GM21737 (cell line): ENCODE data around the gene GDPD5.

Experiments used
- ATAC-seq: cut with Tn5 transposase; IDR thresholded peaks from one replicate; pipeline ENCODE4 v1.9.1; 2021; ENCODE audit warnings: mild to moderate bottlenecking, moderate library complexity; ENCODE audit not compliant: unreplicated experiment

The GDPD5 gene

GRCh38 chr11:75536786-75537641, 11.3 kb upstream of the GDPD5 start:
- ATAC-seq, result peak; percentile 58

DNA sequence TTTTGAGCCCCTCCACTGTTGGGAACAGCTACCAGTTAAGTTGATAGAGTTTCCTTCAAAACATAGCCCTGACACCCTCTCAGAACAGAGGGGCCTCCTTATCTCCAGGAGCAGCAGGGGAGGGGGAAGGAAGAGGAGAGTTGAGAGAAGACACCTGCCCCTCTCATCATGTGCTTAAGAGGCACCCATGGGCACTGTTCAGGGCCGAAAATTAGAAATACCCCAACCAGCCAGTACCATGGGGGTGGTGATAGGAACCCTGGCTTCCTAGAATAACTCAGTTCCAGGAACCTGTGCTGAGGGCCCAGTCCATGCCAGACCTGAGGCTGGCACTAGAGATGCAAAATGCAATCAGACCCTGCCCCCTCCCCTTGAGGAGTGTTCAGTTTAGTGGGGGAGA, 9.3 kb upstream of the GDPD5 start:
- ATAC-seq, result no peak

DNA sequence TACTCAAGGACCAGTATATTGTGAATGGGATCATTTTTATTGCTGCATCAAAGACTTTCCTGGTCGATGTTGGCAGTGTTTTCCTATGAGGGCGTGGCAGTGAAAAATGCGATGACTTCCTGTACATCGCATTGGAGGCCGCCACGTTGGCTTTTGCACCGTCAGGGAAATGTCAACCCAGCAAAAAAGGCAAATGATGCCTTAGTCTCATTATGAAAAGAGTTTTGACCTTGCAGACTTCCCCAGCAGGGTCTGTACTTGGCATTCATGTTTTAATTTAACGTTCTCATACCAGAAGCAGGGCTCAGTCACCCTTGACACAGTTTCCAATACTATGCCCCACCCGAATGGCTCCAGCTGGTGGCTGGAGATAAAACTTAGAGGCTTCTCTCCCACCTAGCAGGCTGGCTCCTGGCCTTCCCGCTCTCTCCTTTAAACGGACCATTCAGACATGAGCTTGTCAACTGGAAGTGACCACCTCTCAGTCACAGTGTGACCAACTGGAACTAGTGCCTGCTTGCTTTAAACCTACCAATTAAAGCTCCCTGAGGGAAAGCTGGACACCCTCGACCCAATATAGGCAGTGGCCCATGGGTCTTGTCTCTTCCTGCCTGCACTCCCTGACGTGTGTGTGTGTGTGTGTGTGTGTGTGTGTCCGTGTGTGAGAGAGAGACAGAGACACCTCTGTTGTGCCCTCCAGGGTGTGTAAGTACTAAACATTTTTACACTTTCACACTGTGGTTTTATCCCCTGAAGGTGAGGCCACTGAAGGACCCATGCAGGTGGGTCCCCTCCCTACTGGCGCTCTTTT, 8.7 kb upstream of the GDPD5 start:
- ATAC-seq, result no peak

- no peak for ATAC-seq
These were observed 8.1 kb upstream of the GDPD5 start for GRCh38 chr11:75533896-75534258.

- no peak for ATAC-seq
These were observed 6.7 kb upstream of the GDPD5 start for GRCh38 chr11:75532200-75533048.

DNA sequence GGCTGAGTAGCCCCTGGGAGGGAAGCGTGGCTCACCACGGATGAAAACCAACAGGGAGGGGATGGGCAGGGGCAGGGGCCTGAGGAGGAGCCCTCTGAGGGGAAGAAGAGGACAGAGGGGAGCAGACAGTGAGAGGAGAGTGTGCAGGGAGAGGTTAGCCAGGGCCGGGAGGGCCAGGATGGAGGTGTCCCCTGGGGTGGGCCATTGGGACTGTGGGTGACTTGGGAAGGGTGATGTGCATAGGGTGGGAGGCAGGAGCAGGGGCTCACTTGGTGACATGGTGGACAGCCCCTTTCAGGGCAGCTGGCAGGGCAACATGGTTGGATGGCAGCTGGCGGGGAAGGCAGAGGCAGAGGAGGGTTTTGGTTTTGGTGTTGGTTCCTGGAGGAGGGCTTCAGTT, 5.6 kb upstream of the GDPD5 start:
- ATAC-seq, result no peak

DNA sequence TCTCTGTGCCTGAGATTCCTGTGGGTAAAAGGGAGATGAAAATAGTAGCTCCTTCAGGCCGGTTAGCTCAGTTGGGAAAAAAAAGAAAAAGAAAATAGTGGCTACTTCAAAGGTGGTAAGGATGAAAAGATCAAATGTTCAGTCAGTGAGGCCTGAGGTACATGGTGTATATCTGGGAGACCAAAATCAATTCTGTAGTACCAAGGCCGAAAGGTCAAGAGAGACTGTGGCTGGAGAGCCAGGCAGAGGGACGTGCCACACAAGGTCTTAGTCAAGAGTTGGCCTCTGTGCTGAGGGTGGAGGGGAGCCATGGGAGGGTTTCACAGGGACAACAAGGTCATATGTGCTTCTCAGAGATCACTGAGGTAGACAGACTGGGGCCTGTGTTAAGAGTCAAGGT, 4.8 kb upstream of the GDPD5 start:
- no peak for ATAC-seq

DNA sequence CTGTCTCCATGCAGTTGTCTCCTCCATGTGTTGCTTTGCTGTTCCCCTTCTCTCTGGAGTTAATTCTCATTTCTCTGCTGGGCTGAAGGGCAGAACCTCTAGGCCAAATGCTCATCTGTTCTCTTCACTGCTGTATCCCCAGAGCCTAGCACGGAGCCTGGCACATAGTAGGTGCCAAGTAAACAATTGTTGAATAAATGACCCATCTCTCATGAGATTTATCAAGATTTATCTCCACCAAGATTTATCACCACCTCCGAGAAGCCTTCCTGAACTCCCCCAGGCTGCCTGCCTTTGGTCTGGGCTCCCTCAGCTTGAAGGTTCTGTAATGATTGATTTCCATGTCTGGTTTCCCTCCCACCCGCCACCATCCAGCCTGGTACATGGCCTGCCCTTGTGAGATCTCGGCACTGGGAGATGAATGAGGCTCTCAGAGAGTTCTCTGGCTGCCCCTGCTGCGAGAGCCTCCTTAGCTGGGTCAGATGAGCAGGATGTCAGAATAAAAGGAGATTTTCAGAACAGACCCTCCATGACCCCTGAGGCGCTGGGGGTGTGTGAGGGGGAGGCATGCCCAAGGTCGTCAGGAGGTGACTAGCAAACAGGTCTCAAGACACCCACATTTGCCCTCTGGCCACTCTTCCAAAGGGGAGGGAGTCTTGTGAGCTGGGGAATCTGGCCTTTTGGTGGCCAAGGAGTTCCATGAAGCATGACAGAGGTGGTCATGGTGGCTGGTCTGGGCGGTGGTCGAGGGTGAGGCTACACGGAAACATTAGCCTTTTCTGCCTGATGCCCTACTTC, 2.4 kb upstream of the GDPD5 start:
- no peak for ATAC-seq

DNA sequence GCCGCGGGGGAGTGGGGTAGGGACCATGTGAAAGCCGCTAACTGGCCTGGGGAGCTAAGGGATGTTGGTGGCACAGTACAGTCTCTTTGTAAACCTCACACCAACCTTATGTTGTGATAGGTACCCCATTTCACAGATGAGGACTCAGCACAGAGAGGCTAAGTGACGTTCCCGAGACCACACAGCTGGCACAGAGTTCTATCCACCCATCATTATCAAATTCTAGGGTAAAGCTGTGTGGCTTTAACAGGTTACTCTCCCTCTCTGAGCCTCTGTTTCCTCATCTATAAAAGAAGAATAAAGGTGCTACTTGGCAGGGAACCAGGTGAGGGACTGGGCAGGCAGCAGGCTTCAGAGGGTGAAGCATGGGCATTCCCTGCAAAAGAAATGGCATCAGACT, 1.4 kb upstream of the GDPD5 start:
- ATAC-seq, result no peak

DNA sequence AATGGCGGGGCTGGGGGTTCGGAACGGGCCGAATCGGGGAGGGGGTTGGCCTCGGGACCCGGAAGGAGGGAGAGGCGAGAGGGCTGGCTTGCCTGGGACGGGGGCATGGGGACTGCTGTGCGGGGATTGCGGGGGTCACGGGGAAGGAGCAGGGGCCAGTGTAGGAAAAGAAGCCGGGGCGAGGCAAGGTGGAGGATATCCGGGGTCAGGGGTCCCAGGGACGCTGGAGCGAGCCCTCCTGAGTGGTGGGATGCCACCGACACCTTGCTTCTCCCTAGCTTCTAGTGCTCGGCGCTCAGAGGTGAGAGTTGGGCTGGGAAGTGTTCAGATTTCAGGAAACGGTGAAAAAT, 426 bp upstream of the GDPD5 start:
- no peak for ATAC-seq

DNA sequence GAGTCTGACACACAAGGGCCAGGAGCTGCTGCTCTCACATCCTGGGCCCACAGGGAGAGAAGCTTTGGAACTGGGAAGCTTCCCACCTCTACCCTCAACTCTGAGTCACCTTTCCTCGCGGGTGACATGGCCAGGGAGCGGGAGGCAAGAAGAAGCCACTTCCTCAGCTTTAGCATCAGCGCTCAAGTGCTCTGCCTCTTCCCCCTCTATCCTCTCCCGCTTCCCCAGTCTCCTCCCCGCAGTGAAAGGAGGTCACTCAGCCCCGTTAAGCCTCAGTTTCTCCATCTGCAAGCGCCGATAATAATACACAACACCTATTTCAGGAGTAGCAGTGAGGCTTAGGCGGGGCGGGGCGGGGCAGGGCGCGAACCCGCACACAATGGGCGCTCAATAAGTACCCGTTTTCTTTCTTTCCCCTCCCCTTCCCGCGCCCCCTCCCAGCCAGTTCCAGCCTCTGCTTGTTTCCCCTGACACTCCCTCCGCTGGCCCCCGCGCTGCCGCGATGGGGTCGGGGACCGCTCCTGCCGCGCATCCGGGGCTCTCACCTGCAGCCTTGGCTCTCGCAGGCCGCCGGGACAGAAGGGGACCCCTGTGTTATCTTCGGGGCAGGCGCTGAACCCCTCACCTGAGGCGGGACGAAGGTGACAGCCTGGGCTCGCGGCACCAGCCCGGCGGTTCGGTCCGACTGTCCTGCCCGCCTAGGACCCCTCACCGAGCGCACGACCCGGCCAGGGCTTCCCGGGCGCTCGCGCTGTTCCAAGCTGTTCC, 892 bp downstream of the GDPD5 start:
- ATAC-seq, result no peak

DNA sequence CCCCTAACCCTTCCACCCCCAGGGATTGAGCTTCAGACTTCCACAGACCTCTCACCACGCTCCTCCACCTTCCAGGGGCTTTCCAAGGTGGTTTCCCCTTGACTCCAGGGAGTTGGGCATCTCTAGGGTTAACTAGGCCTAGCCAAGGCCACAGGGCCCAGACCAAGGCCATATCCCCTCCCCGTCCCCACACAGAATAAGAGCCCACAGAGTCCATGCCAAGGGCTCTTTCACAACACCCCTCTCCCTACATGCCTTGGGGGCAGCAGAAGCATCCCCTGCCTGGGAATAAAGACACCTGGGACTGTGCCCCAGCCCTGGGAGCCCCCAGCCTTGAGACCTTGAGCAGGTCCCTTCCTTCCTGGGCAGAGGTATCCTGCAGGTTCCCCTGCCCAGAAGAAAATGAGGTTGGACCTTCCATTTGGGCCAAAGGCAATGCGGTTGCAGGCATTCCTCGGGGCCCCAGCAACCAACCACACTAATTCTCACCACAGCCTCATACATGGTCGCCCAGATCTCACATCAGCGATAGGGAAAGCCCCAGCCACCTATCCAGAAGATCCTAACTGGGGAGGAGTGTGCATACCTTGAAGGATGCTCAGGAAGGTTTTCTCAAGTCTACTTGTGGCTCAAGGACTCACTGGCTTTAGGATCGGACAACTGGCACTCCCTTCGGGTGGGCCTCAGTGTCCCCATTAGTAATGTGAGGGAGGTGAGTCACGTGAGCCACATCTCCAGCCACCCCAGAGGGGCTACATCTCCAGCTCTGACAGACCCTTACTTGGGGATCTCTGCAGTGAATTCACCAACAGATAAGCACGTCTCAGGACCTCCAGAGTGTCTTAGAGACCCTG, 1.7 kb downstream of the GDPD5 start:
- ATAC-seq, result no peak

DNA sequence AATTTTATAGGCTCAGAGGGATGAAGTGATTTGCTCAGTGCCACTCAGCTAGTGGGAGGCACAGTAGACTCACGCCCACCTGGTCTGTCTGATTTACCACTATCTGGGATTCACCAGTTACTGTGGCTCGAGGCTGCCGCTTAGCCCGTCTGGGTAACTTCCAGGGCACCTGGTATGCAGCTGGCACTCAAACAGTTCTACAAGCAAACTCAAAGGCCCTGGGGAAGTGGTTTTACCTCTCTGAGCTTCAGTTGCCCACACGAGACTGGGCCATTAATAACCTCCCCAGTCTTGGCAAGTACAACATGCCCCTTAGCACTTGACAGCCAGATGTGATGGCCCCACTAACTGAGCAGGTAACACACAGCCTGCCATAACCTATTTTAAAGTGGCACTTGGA, 2.6 kb downstream of the GDPD5 start:
- no peak for ATAC-seq

DNA sequence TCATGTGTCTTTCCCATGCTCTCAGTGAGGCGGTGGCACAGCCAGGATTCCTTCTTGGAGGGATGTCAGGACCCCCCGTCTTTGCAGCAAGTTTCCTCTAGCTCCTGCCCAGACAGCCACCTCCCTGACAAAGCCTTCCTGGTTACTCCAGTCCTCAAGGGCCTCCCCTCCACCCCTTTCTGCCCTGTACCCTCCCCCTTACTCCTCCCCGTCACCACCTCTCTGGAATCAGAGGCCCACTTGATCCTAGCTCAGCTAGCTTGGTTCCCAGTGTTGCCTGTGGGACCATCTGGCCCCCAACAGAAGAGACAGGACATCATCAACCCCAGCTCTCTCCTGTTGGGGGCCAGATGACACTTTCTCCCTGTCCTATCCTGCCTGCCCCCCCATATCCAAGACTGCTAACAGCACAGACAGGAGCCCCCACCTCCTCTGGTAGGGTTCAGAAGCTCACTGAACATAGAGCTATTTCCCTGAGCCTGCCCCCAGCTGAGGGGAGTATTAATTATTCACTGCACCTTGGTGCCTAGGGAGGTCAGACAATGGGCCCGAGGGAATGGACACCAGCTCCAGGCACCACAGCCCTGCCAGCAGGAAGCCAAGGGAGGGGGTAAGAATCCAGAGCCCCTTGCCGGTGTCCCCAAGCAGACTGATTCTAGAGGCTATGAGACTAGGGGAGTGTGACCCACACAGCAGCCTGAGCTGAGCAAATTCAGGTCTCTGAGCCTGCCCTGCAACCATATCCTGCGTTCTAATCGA, 3.3 kb downstream of the GDPD5 start:
- ATAC-seq, result no peak

GRCh38 chr11:75520688-75521087, 5.1 kb downstream of the GDPD5 start:
- no peak for ATAC-seq

DNA sequence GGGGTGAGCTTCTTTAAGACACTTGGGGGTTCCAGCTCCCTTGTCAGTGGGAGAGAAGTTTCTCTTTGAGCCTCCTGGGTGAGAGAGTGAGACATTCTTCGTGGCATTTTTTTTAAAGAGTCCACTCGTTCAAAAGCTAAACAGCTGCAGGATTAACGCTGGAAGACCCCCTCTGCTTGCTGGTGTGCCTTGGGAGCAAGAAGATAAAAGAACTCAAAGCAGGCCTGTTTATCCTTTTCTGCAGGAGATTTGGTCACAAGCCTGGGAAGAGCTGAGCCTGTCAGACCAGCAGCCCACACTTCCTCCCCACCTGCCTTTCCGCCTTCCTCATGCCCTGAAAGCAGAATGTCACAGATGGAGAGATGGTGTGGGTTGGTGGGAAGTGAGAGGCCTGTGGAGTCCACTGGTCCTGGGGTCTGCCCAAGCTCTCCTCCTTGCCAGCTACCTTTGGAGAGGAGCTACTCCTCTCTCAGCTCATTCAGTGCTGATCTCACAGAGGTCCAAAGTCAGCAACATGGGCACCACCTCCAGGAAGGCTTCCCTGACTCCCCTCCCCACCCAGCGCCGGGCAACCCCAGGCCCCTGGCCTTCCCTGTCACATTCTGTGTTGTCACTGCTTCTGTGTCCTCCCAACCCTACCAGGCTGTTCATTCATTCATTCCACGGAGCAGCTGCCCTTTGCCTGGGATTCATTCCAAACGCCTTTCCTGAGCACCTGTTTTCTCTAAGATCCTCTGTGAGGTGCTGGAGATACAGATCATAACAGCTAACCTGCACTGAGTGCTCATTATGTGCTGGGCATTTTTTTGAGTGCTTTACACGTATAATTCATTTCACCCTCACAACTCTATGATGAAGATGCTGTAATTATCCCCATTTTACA, 6.7 kb downstream of the GDPD5 start:
- no peak for ATAC-seq

GRCh38 chr11:75518204-75518549, 7.6 kb downstream of the GDPD5 start:
- no peak for ATAC-seq
